BE2C (cell line): ENCODE measurements around the gene HCCS. TPM values are rescaled to one million over a fixed set of nuclear protein-coding genes. Genes with fewer than 3 reads are reported as not detected.

ENCODE experiments used
- DNase-seq: peaks from one replicate; pipeline ENCODE4 v3.0.0-alpha.2; 2020
- H3K27me3 ChIP-seq: fragments of 250-450 bp; sonication (Bioruptor Pico); 2 replicates; pipeline ENCODE4 v1.5.1; 2020; ENCODE audit warnings: mild to moderate bottlenecking
- H3K36me3 ChIP-seq: fragments of 250-450 bp; sonication (Bioruptor Pico); 2 replicates; pipeline ENCODE4 v1.5.1; 2020; ENCODE audit warnings: mild to moderate bottlenecking
- H3K4me1 ChIP-seq: fragments of 250-450 bp; sonication (Bioruptor Pico); 2 replicates; pipeline ENCODE4 v1.5.1; 2020
- H3K4me3 ChIP-seq: 2 replicates; pipeline ENCODE4 v1.5.1; 2011; ENCODE audit warnings: low read depth, low read length
- H3K9me3 ChIP-seq: fragments of 250-450 bp; sonication (Bioruptor Pico); 2 replicates; pipeline ENCODE4 v1.5.1; 2020
- polyA plus RNA-seq: library from polyadenylated mRNA; unstranded; fragments of >200 nt; gene quantifications from one replicate; pipeline ENCODE4 v1.2.1, GENCODE V29; 2012; ENCODE audit warnings: low read depth, missing spikeins; ENCODE audit not compliant: insufficient read length, insufficient read depth
- TF ChIP-seq, protein P1 (sequence below): IDR thresholded peaks from 2 replicates; pipeline ENCODE4 v1.5.1; 2012; ENCODE audit warnings: mild to moderate bottlenecking, low read depth, low read length

Gene HCCS
- 30.1 TPM for polyA plus RNA-seq

DNA sequence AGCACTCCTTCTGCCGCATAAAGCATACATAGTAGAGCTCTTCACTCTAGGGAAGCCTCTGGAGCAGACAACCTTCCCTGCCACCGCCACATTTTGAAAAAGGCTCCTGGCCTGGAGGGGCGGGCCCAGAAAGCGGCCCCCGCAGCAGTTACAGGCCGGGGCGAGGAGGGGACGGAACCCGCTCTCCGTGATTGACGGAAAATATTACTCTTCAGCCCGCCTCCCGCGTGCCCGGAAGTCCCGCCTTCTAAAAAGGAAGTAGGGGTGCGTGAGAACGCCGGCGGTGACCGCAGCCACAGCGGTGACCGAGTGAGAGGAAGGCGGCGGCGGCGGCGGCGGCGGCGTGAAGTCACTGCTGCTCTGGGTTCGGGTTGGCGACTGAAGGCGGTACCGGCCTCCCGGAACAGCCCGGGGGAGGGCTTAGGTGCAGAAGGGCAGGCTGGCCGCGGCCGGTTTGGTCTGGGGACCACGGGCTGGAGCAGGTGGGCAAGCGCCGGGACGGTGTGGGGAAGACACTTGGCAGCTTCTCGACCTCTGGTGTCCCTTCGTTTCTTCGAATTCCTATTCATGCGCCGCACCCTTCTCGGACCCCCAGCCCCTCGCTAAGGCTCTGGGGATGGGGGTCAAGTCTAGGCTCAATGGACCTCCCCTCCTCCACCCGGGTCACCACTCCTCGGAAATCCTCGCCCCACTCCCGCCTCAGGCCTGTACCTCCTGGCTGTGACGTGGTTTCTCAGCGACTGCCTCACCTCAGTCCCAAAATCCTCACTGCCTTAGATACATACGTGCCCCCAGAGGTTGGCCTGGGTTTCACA lies at the start of gene HCCS:
Gene HCCS (plus strand): TSS at position 296 of the 815 bp plus-strand sequence. CDS start 729 bp downstream, outside the sequence.
- no peaks in the 10 kb centered on the region for H3K9me3 ChIP-seq
- DNase-seq: peak; percentile 81
- TF ChIP-seq, protein P1, sequence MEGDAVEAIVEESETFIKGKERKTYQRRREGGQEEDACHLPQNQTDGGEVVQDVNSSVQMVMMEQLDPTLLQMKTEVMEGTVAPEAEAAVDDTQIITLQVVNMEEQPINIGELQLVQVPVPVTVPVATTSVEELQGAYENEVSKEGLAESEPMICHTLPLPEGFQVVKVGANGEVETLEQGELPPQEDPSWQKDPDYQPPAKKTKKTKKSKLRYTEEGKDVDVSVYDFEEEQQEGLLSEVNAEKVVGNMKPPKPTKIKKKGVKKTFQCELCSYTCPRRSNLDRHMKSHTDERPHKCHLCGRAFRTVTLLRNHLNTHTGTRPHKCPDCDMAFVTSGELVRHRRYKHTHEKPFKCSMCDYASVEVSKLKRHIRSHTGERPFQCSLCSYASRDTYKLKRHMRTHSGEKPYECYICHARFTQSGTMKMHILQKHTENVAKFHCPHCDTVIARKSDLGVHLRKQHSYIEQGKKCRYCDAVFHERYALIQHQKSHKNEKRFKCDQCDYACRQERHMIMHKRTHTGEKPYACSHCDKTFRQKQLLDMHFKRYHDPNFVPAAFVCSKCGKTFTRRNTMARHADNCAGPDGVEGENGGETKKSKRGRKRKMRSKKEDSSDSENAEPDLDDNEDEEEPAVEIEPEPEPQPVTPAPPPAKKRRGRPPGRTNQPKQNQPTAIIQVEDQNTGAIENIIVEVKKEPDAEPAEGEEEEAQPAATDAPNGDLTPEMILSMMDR: no peak

DNA sequence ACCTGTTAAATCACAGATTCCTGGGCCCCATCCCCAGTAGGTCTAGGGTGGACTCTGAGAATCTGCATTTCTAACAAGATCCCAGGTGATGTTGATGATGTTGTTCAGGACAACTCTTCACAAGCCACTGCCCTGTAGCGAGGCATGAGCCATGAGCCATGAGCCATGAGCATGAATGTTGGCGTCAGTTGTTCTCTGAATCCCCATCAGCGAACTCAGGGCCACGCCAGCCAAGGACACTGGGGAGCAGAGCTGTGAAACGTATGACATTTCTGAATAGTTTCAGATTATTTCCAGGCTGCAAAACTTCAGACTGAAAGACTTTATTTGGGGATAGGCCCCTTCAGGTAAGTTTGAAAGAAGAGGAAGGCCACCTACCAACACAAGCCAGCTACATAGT lies 46.9 kb upstream of the HCCS start:
- Histone ChIP-seq H3K36me3 (no peaks in the 10 kb centered on the region), H3K27me3 (no peaks in the 10 kb centered on the region), H3K4me1 (no peaks in the 10 kb centered on the region), H3K4me3 (no peak overlapping the region), H3K9me3 (no peaks in the 10 kb centered on the region)
- no peak for DNase-seq
- TF ChIP-seq, protein P1: no peak

More for the DNA sequence above, at the start of gene HCCS:
- H3K27me3 ChIP-seq: no peaks in the 10 kb centered on the region
- H3K36me3 ChIP-seq: peaks cover 5% of the 10 kb centered on the region
- H3K4me3 ChIP-seq: peak within 1 kb of the TSS; percentile 84
- H3K4me1 ChIP-seq: no peaks in the 10 kb centered on the region

GRCh38 chrX:11064851-11065600 lies 46.1 kb upstream of the HCCS start:
- Histone ChIP-seq H3K27me3 (no peaks in the 10 kb centered on the region), H3K4me1 (no peaks in the 10 kb centered on the region), H3K4me3 (no peak overlapping the region), H3K9me3 (no peaks in the 10 kb centered on the region), H3K36me3 (no peaks in the 10 kb centered on the region)
- TF ChIP-seq, protein P1: no peak
- no peak for DNase-seq

DNA sequence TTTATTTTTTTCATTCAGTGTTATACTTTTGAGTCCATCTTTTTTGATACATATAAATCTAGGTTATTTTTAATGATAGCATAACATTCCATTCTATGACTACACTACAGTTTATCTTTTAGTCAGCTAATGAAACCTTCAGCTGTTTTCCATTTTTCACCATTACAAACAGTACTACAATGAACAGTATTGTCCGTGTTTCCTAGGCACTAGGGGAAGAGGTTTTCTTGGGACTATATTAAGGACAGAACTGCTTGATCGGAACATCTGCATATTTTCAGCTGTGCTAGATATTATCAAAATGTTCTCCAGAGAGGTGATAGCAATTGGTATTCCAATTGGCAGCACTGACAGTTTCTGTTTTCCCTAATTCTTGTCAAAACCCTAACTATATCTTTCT lies 44.3 kb upstream of the HCCS start:
- Histone ChIP-seq H3K36me3 (no peaks in the 10 kb centered on the region), H3K4me1 (no peaks in the 10 kb centered on the region), H3K9me3 (no peaks in the 10 kb centered on the region), H3K27me3 (no peaks in the 10 kb centered on the region), H3K4me3 (no peak overlapping the region)
- no peak for DNase-seq
- TF ChIP-seq, protein P1: no peak

DNA sequence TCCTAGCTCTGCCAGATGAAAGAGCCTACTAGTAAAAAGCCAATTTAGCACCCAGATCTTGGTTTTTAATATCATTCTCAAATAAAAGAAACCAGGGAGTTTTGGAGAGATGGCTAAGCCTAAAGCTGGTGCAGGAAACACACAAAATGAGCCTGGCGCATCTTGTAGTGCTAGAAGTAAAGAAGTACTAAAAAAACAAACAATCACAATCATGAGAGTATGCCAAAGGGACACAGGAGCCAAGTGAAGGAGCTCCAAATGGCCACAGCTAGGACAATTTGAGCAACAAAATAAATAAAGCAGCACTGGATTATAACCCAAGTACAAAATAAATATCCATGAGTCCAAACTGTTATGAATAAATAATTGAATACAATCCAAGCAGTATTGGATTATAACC lies 37.8 kb upstream of the HCCS start:
- H3K9me3 ChIP-seq: no peaks in the 10 kb centered on the region
- no peaks in the 10 kb centered on the region for H3K4me1 ChIP-seq
- no peaks in the 10 kb centered on the region for H3K27me3 ChIP-seq
- H3K4me3 ChIP-seq: no peak overlapping the region
- no peak for DNase-seq
- H3K36me3 ChIP-seq: no peaks in the 10 kb centered on the region
- TF ChIP-seq, protein P1: no peak
